ENCODE data around the gene RFPL4AL1.

The RFPL4AL1 gene

GRCh38 chr19:55809381-55810058, 40.6 kb downstream of the RFPL4AL1 start:
- H4K5ac ChIP-seq (ENCODE audit: low read length), result no peak overlapping the region
- no peak overlapping the region for H3K18ac ChIP-seq (ENCODE audit: low read length)
- no CpG with 5 or more reads among the region's 20 CpGs for WGBS (ENCODE audit: extremely low coverage, insufficient coverage, low lambda C conversion rate)
- H2BK15ac ChIP-seq (replicated peaks; ENCODE audit: low read depth), result no peak overlapping the region
- H3K4ac ChIP-seq (ENCODE audit: low read depth, low read length), result no peak overlapping the region
- H2BK5ac ChIP-seq (ENCODE audit: low read length), result no peak overlapping the region
- H3K36me3 ChIP-seq (ENCODE audit: control insufficient read depth, insufficient read depth, low read length), result no peaks in the 10 kb centered on the region
- no peak overlapping the region for H4K8ac ChIP-seq (ENCODE audit: low read depth, low read length)
- H3K27ac ChIP-seq (ENCODE audit: low read depth, low read length), result no peak overlapping the region
- no peak overlapping the region for H3K56ac ChIP-seq (ENCODE audit: low read length)
- H3K4me1 ChIP-seq (ENCODE audit: control insufficient read depth, low read depth, low read length), result no peaks in the 10 kb centered on the region
- H3K23ac ChIP-seq (ENCODE audit: low read length), result no peak overlapping the region
- no peak overlapping the region for H3K9ac ChIP-seq (ENCODE audit: low read length)
- no peaks in the 10 kb centered on the region for H3K27me3 ChIP-seq (ENCODE audit: insufficient read depth, low read length, poor library complexity)
- DNase-seq, result peak; percentile 67
- H3K4me2 ChIP-seq (ENCODE audit: low read length), result no peak overlapping the region
- H2AK5ac ChIP-seq (ENCODE audit: low read length), result no peak overlapping the region
- no peak overlapping the region for H3K4me3 ChIP-seq (ENCODE audit: low read length)
- no peaks in the 10 kb centered on the region for H3K79me2 ChIP-seq (ENCODE audit: control insufficient read depth, insufficient read depth, low read length)
- H3K79me1 ChIP-seq (ENCODE audit: low read length), result no peaks in the 10 kb centered on the region
- H2BK120ac ChIP-seq (ENCODE audit: low read depth, low read length), result no peak overlapping the region

DNA sequence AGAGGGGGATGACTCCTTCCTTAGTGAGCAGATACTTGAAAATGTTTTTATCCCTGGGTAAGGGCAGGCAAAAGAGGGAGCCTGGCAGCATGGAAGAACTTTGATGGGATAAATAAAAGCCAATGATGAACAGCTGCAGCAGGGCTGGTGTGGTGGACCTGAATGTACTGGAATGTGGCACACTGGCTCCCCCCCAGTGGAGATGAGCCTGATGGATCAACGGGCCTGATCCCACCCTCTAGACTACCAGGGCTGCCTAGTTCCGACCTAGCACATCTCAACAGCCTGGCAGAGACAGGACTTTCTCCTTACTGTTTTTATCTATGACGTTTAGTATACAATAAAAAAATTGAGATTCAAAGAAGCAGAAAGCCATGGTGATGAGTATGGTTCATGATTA, 42.4 kb downstream of the RFPL4AL1 start:
- Histone ChIP-seq H2BK15ac (replicated peaks; ENCODE audit: low read depth) (no peak overlapping the region), H3K23ac (ENCODE audit: low read length) (no peak overlapping the region), H4K5ac (ENCODE audit: low read length) (no peak overlapping the region), H3K79me1 (ENCODE audit: low read length) (no peaks in the 10 kb centered on the region), H3K27ac (ENCODE audit: low read depth, low read length) (no peak overlapping the region), H3K4me2 (ENCODE audit: low read length) (no peak overlapping the region), H3K4me3 (ENCODE audit: low read length) (no peak overlapping the region), H3K9ac (ENCODE audit: low read length) (no peak overlapping the region), H2AK5ac (ENCODE audit: low read length) (no peak overlapping the region), H4K8ac (ENCODE audit: low read depth, low read length) (no peak overlapping the region), H3K79me2 (ENCODE audit: control insufficient read depth, insufficient read depth, low read length) (no peaks in the 10 kb centered on the region), H3K36me3 (ENCODE audit: control insufficient read depth, insufficient read depth, low read length) (no peaks in the 10 kb centered on the region), H3K18ac (ENCODE audit: low read length) (no peak overlapping the region), H3K4ac (ENCODE audit: low read depth, low read length) (no peak overlapping the region), H2BK5ac (ENCODE audit: low read length) (no peak overlapping the region), H2BK120ac (ENCODE audit: low read depth, low read length) (no peak overlapping the region), H3K27me3 (ENCODE audit: insufficient read depth, low read length, poor library complexity) (no peaks in the 10 kb centered on the region), H3K4me1 (ENCODE audit: control insufficient read depth, low read depth, low read length) (no peaks in the 10 kb centered on the region), H3K56ac (ENCODE audit: low read length) (no peak overlapping the region)
- no CpG with 5 or more reads among the region's 3 CpGs for WGBS (ENCODE audit: extremely low coverage, insufficient coverage, low lambda C conversion rate)
- no peak for DNase-seq

DNA sequence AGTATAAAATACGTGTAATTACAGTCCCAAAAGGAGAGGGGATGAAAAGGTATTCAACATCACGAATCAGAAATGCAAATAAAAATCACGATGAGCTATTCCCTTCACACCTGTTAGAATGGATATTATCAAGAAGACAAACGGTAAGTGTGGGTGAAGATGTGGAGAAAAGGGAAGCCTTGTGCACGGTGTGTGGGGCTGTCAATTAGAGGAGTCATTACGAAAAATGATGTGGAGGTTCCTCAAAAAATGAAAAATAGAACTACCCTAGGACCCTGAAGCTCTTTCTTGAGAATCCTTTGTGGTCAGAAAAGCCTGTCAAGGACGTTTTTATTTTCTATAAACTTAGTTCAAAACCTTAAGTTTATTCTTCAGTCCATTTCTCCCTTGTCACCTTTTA, 43.5 kb downstream of the RFPL4AL1 start:
- no peak overlapping the region for H3K56ac ChIP-seq (ENCODE audit: low read length)
- no peak overlapping the region for H3K9ac ChIP-seq (ENCODE audit: low read length)
- no peaks in the 10 kb centered on the region for H3K27me3 ChIP-seq (ENCODE audit: insufficient read depth, low read length, poor library complexity)
- no peaks in the 10 kb centered on the region for H3K79me1 ChIP-seq (ENCODE audit: low read length)
- no peak overlapping the region for H4K5ac ChIP-seq (ENCODE audit: low read length)
- H3K79me2 ChIP-seq (ENCODE audit: control insufficient read depth, insufficient read depth, low read length), result no peaks in the 10 kb centered on the region
- DNase-seq, result no peak
- H4K8ac ChIP-seq (ENCODE audit: low read depth, low read length), result no peak overlapping the region
- H3K4me1 ChIP-seq (ENCODE audit: control insufficient read depth, low read depth, low read length), result no peaks in the 10 kb centered on the region
- no peak overlapping the region for H3K23ac ChIP-seq (ENCODE audit: low read length)
- H2BK5ac ChIP-seq (ENCODE audit: low read length), result no peak overlapping the region
- no CpG with 5 or more reads among the region's 7 CpGs for WGBS (ENCODE audit: extremely low coverage, insufficient coverage, low lambda C conversion rate)
- no peaks in the 10 kb centered on the region for H3K36me3 ChIP-seq (ENCODE audit: control insufficient read depth, insufficient read depth, low read length)
- H3K4ac ChIP-seq (ENCODE audit: low read depth, low read length), result no peak overlapping the region
- H3K27ac ChIP-seq (ENCODE audit: low read depth, low read length), result no peak overlapping the region
- H3K4me3 ChIP-seq (ENCODE audit: low read length), result no peak overlapping the region
- no peak overlapping the region for H2BK15ac ChIP-seq (replicated peaks; ENCODE audit: low read depth)
- H2BK120ac ChIP-seq (ENCODE audit: low read depth, low read length), result no peak overlapping the region
- no peak overlapping the region for H3K4me2 ChIP-seq (ENCODE audit: low read length)
- no peak overlapping the region for H3K18ac ChIP-seq (ENCODE audit: low read length)
- H2AK5ac ChIP-seq (ENCODE audit: low read length), result no peak overlapping the region

DNA sequence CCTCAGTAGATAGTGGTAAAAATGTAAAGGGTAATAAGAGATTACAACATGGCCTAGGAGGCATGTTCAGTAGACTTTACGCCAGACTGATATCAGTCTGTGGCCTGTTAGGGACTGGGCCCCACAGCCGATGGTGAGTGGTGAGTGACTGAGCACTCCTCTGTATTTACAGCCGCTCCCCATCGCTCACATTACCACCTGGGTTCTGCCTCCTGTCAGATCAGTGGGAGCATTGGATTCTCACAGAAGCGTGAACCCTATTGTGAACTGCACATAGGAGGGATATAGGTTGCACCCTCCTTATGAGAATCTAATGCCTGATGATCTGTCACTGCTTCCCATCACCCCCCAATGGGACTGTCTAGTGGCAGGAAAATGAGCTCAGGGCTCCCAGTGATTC, 45.0 kb downstream of the RFPL4AL1 start:
- H3K4me2 ChIP-seq (ENCODE audit: low read length), result no peak overlapping the region
- H4K8ac ChIP-seq (ENCODE audit: low read depth, low read length), result no peak overlapping the region
- no peaks in the 10 kb centered on the region for H3K27me3 ChIP-seq (ENCODE audit: insufficient read depth, low read length, poor library complexity)
- no peak overlapping the region for H3K9ac ChIP-seq (ENCODE audit: low read length)
- no peak overlapping the region for H3K56ac ChIP-seq (ENCODE audit: low read length)
- no peaks in the 10 kb centered on the region for H3K36me3 ChIP-seq (ENCODE audit: control insufficient read depth, insufficient read depth, low read length)
- no peak overlapping the region for H2BK120ac ChIP-seq (ENCODE audit: low read depth, low read length)
- H3K79me1 ChIP-seq (ENCODE audit: low read length), result no peaks in the 10 kb centered on the region
- no peak overlapping the region for H3K4me3 ChIP-seq (ENCODE audit: low read length)
- H3K27ac ChIP-seq (ENCODE audit: low read depth, low read length), result no peak overlapping the region
- no peak overlapping the region for H3K23ac ChIP-seq (ENCODE audit: low read length)
- H3K18ac ChIP-seq (ENCODE audit: low read length), result no peak overlapping the region
- WGBS (ENCODE audit: extremely low coverage, insufficient coverage, low lambda C conversion rate), result no CpG with 5 or more reads among the region's 5 CpGs
- H3K4ac ChIP-seq (ENCODE audit: low read depth, low read length), result no peak overlapping the region
- H2BK15ac ChIP-seq (replicated peaks; ENCODE audit: low read depth), result no peak overlapping the region
- DNase-seq, result no peak
- no peak overlapping the region for H2AK5ac ChIP-seq (ENCODE audit: low read length)
- no peaks in the 10 kb centered on the region for H3K79me2 ChIP-seq (ENCODE audit: control insufficient read depth, insufficient read depth, low read length)
- no peak overlapping the region for H2BK5ac ChIP-seq (ENCODE audit: low read length)
- no peaks in the 10 kb centered on the region for H3K4me1 ChIP-seq (ENCODE audit: control insufficient read depth, low read depth, low read length)
- H4K5ac ChIP-seq (ENCODE audit: low read length), result no peak overlapping the region

DNA sequence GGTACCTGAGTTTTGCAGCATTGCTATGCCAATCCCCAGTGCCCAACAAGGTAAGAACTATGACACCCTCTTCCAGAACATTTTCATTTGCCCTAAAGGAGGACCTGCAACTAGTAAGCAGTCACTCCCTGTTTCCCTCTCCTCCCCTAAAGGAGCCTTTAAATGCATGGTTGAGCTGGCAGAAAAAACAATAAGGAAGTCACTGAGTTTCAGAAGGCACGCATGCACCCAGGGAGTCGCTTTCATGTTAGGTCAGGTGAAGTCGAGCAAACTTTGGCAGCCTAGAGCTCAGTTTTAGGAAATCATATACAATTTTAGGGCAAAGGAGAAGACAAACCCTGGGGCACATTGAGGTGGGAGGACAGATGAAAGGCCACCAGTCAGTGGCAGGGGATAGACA, 51.1 kb downstream of the RFPL4AL1 start:
- Histone ChIP-seq H2AK5ac (ENCODE audit: low read length) (no peak overlapping the region), H3K4me2 (ENCODE audit: low read length) (no peak overlapping the region), H4K8ac (ENCODE audit: low read depth, low read length) (no peak overlapping the region), H3K56ac (ENCODE audit: low read length) (no peak overlapping the region), H3K9ac (ENCODE audit: low read length) (no peak overlapping the region), H3K27ac (ENCODE audit: low read depth, low read length) (no peak overlapping the region), H3K4me3 (ENCODE audit: low read length) (no peak overlapping the region), H4K5ac (ENCODE audit: low read length) (no peak overlapping the region), H3K4me1 (ENCODE audit: control insufficient read depth, low read depth, low read length) (no peaks in the 10 kb centered on the region), H3K4ac (ENCODE audit: low read depth, low read length) (no peak overlapping the region), H3K79me1 (ENCODE audit: low read length) (no peaks in the 10 kb centered on the region), H2BK15ac (replicated peaks; ENCODE audit: low read depth) (no peak overlapping the region), H3K23ac (ENCODE audit: low read length) (no peak overlapping the region), H2BK120ac (ENCODE audit: low read depth, low read length) (no peak overlapping the region), H2BK5ac (ENCODE audit: low read length) (no peak overlapping the region), H3K18ac (ENCODE audit: low read length) (no peak overlapping the region), H3K79me2 (ENCODE audit: control insufficient read depth, insufficient read depth, low read length) (no peaks in the 10 kb centered on the region), H3K36me3 (ENCODE audit: control insufficient read depth, insufficient read depth, low read length) (no peaks in the 10 kb centered on the region), H3K27me3 (ENCODE audit: insufficient read depth, low read length, poor library complexity) (no peaks in the 10 kb centered on the region)
- no CpG with 5 or more reads among the region's 3 CpGs for WGBS (ENCODE audit: extremely low coverage, insufficient coverage, low lambda C conversion rate)
- DNase-seq, result no peak

All from mesendoderm (in vitro differentiated cells).